A549 (cell line): ENCODE results near the gene PITPNB. TPM values are rescaled to one million over a fixed set of nuclear protein-coding genes. Genes with fewer than 3 reads are reported as not detected.

Experiments
- ATAC-seq, 2 experiments: fragments of 200-7000 bp in 1 of 2; fragments of >200 bp in 1 of 2; cut with Nextera tagmentation in 1 of 2; cut with Tn5 transposase in 1 of 2; 3 replicates each; pipeline versions ENCODE4 v1.8.0 to v1.9.1; 2018 to 2020; ENCODE audit warnings: mild to moderate bottlenecking in 1 of 2, moderate library complexity in 1 of 2
- CTCF ChIA-PET: fragments of 300-600 bp; sonication (Branson Sonifier 250); formaldehyde crosslinking; extraction: SDS; loops from one replicate; lab custom pipeline; 2021; ENCODE audit warnings: antibody characterized with exemption, inconsistent platforms; lab: Yijun Ruan, JAX
- POLR2A ChIA-PET: fragments of 350-600 bp; formaldehyde crosslinking; extraction: SDS; loops from one replicate; lab custom pipeline; 2021; ENCODE audit warnings: antibody characterized with exemption, inconsistent platforms; lab: Yijun Ruan, JAX
- DNase-seq, 2 experiments: peaks; one replicate each; pipeline versions ENCODE4 v3.0.0 to v3.0.0-alpha.2; 2011 to 2016; ENCODE audit warnings: low read depth in 1 of 2, low spot score in 1 of 2
- FAIRE-seq: peaks from 2 replicates; lab custom pipeline; 2011; peaks lifted over from hg19 to GRCh38; lab: Jason Lieb, UNC
- H3K27ac ChIP-seq, 2 experiments: fragments of >200 bp; sonication (Bioruptor Twin); formaldehyde crosslinking; 3 replicates each; pipeline ENCODE4 v1.5.1; 2016 to 2017
- H3K4me1 ChIP-seq: fragments of >200 bp; sonication (Bioruptor Twin); formaldehyde crosslinking; 3 replicates; pipeline ENCODE4 v1.6.1; 2016
- H3K4me2 ChIP-seq: fragments of >200 bp; sonication (Bioruptor Twin); formaldehyde crosslinking; 3 replicates; pipeline ENCODE4 v1.6.1; 2016
- H3K4me3 ChIP-seq: fragments of >200 bp; sonication (Bioruptor Twin); formaldehyde crosslinking; 3 replicates; pipeline ENCODE4 v1.5.1; 2016
- H3K9me3 ChIP-seq: fragments of >200 bp; sonication (Bioruptor Twin); formaldehyde crosslinking; 3 replicates; pipeline ENCODE4 v1.6.1; 2016
- ATOH8 ChIP-seq: fragments of 250-450 bp; sonication (Bioruptor Pico); IDR thresholded peaks from 2 replicates; pipeline ENCODE4 v1.5.0; 2020; ENCODE audit warnings: low read depth, mild to moderate bottlenecking, moderate library complexity
- BHLHE40 ChIP-seq: IDR thresholded peaks from 2 replicates; pipeline ENCODE4 v1.6.1; 2012; ENCODE audit warnings: low read depth, low read length, inconsistent platforms
- CBX8 ChIP-seq: fragments of 200-600 bp; sonication (generic); IDR thresholded peaks from 2 replicates; pipeline ENCODE4 v1.6.1; 2016
- CEBPB ChIP-seq, 2 experiments: fragments of >200 bp in 1 of 2; sonication (Bioruptor Twin) in 1 of 2; formaldehyde crosslinking in 1 of 2; IDR thresholded peaks; 2 replicates each; pipeline ENCODE4 v1.6.1; 2012 to 2016
- CHD2 ChIP-seq: fragments of 150-350 bp; IDR thresholded peaks from 2 replicates; pipeline ENCODE4 v1.6.1; 2014; ENCODE audit warnings: low read length; ENCODE audit not compliant: partially characterized antibody
- CTCF ChIP-seq: fragments of >200 bp; sonication (Bioruptor Twin); formaldehyde crosslinking; IDR thresholded peaks from 3 replicates; pipeline ENCODE4 v1.5.1; 2016
- E2F6 ChIP-seq: IDR thresholded peaks from 2 replicates; pipeline ENCODE4 v1.6.1; 2012; ENCODE audit warnings: low read depth, borderline replicate concordance
- EP300 ChIP-seq, 2 experiments: fragments of >200 bp; sonication (Bioruptor Twin); formaldehyde crosslinking; IDR thresholded peaks; 2 replicates in 1 of 2; 3 replicates in 1 of 2; pipeline ENCODE4 v1.6.1; 2016 to 2017
- FOSB ChIP-seq: fragments of 250-450 bp; sonication (Bioruptor Pico); IDR thresholded peaks from 2 replicates; pipeline ENCODE4 v1.5.0; 2020; ENCODE audit warnings: mild to moderate bottlenecking, moderate library complexity
- GATA3 ChIP-seq: IDR thresholded peaks from 2 replicates; pipeline ENCODE4 v1.6.1; 2012; ENCODE audit warnings: borderline replicate concordance
- HEYL ChIP-seq: fragments of 250-450 bp; sonication (Bioruptor Pico); IDR thresholded peaks from 2 replicates; pipeline ENCODE4 v1.8.0; 2021; ENCODE audit warnings: mild to moderate bottlenecking, moderate library complexity
- HOXA7 ChIP-seq: fragments of 250-450 bp; sonication (Bioruptor Pico); IDR thresholded peaks from 2 replicates; pipeline ENCODE4 v1.5.0; 2020; ENCODE audit warnings: mild to moderate bottlenecking, moderate library complexity
- HOXB13 ChIP-seq: fragments of 250-450 bp; sonication (Bioruptor Pico); IDR thresholded peaks from 2 replicates; pipeline ENCODE4 v1.5.0; 2020; ENCODE audit warnings: low read depth, mild to moderate bottlenecking, moderate library complexity
- HOXB5 ChIP-seq: fragments of 250-450 bp; sonication (Bioruptor Pico); IDR thresholded peaks from 2 replicates; pipeline ENCODE4 v1.5.0; 2020; ENCODE audit warnings: mild to moderate bottlenecking, moderate library complexity
- JUN ChIP-seq, 2 experiments: fragments of >200 bp; sonication (Bioruptor Twin); formaldehyde crosslinking; IDR thresholded peaks; 2 replicates in 1 of 2; 3 replicates in 1 of 2; pipeline ENCODE4 v1.6.1; 2016 to 2017
- KDM1A ChIP-seq: fragments of 200-600 bp; sonication (generic); IDR thresholded peaks from 2 replicates; pipeline ENCODE4 v1.6.1; 2016; ENCODE audit warnings: low read depth, mild to moderate bottlenecking
- KDM5A ChIP-seq: fragments of 200-600 bp; sonication (generic); IDR thresholded peaks from 2 replicates; pipeline ENCODE4 v1.6.1; 2016; ENCODE audit warnings: antibody characterized with exemption, mild to moderate bottlenecking
- MAZ ChIP-seq: fragments of 150-350 bp; IDR thresholded peaks from 2 replicates; pipeline ENCODE4 v1.6.1; 2014; ENCODE audit warnings: antibody characterized with exemption, low read depth, low read length, borderline replicate concordance
- NFE2L2 ChIP-seq: fragments of 150-350 bp; conservative IDR thresholded peaks from 2 replicates; pipeline ENCODE4 v1.6.1; 2014; ENCODE audit warnings: low read length
- NPAS2 ChIP-seq: fragments of 250-450 bp; sonication (Bioruptor Pico); IDR thresholded peaks from 2 replicates; pipeline ENCODE4 v1.8.0; 2022; ENCODE audit warnings: mild to moderate bottlenecking, moderate library complexity, borderline replicate concordance
- PBX3 ChIP-seq: IDR thresholded peaks from 2 replicates; pipeline ENCODE4 v1.6.1; 2012
- PHF8 ChIP-seq: fragments of 200-600 bp; sonication (generic); IDR thresholded peaks from 2 replicates; pipeline ENCODE4 v1.6.1; 2016; ENCODE audit warnings: low read depth, mild to moderate bottlenecking, antibody characterized with exemption, moderate library complexity, borderline replicate concordance
- POLR2A ChIP-seq: IDR thresholded peaks from 2 replicates; pipeline ENCODE4 v1.6.1; 2012; ENCODE audit warnings: mild to moderate bottlenecking, low read length
- POLR2AphosphoS2 ChIP-seq: conservative IDR thresholded peaks from 2 replicates; pipeline ENCODE4 v1.6.1; 2012; ENCODE audit warnings: low read length, improper control_type of control experiment, inconsistent platforms
- RARB ChIP-seq: fragments of 250-450 bp; sonication (Bioruptor Pico); IDR thresholded peaks from 2 replicates; pipeline ENCODE4 v1.8.0; 2021; ENCODE audit warnings: mild to moderate bottlenecking, moderate library complexity
- RNF2 ChIP-seq: fragments of 200-600 bp; sonication (generic); IDR thresholded peaks from 2 replicates; pipeline ENCODE4 v1.6.1; 2016; ENCODE audit warnings: low read depth, mild to moderate bottlenecking, antibody characterized with exemption, moderate library complexity, borderline replicate concordance
- SMC3 ChIP-seq: fragments of >200 bp; sonication (Bioruptor Twin); formaldehyde crosslinking; IDR thresholded peaks from 3 replicates; pipeline ENCODE4 v1.6.1; 2018; ENCODE audit warnings: inconsistent platforms
- SREBF2 ChIP-seq: fragments of 450-650 bp; IDR thresholded peaks from 2 replicates; pipeline ENCODE4 v1.6.1; 2014; ENCODE audit warnings: mild to moderate bottlenecking, moderate library complexity
- WGBS: methylation state at CpG from one replicate; pipeline ENCODE4 v1.1.6; 2017; ENCODE audit errors: missing lambda C conversion rate; 5-methylcytosine and 5-hydroxymethylcytosine counted together
- polyA plus RNA-seq, 4 experiments: library from polyadenylated mRNA; depleted of rRNA in 3 of 4; stranded (reverse); fragments of >200 nt; fragmentation: RNase III in 1 of 4; extraction: RNeasy Plus Mini Kit Qiagen cat#74134 plus additional on column Dnase treatment in 1 of 4; gene quantifications; 2 replicates in 3 of 4; 3 replicates in 1 of 4; pipeline ENCODE4 v1.2.3, GENCODE V29; 2011 to 2017

PITPNB gene
- polyA plus RNA-seq, 2 of the 4 experiments (the other 2 are of a cell fraction), result 45.8 to 52.1 TPM

GRCh38 chr22:27835446-27835845 lies 83.6 kb downstream of the PITPNB start:
- ATAC-seq (no peak), DNase-seq (no peak), FAIRE-seq (no peak)
- Histone ChIP-seq H3K4me1 (no peaks in the 10 kb centered on the region), H3K9me3 (no peaks in the 10 kb centered on the region), H3K4me3 (no peak overlapping the region), H3K27ac (no peak overlapping the region), H3K4me2 (no peak overlapping the region)
- POLR2A ChIA-PET, result no interaction called here
- WGBS, result 83% methylated on average over 5 of the region's 6 CpGs
- CTCF ChIA-PET, result no interaction called here
- TF ChIP-seq EP300 (IDR thresholded peaks at IDR 0.05) (no peak), MAZ (no peak), CTCF (no peak), HOXB5 (CRISPR knock-in tag) (no peak), E2F6 (no peak), CEBPB (IDR thresholded peaks at IDR 0.05) (no peak)
- TF ChIP-seq, all 56 proteins: peak for 0

GRCh38 chr22:27834364-27835185 lies 84.5 kb downstream of the PITPNB start:
- ATAC-seq (no peak), FAIRE-seq (no peak), DNase-seq (no peak)
- POLR2A ChIA-PET, result no interaction called here
- no peak overlapping the region for H3K4me3 ChIP-seq
- no peaks in the 10 kb centered on the region for H3K9me3 ChIP-seq
- no peak overlapping the region for H3K27ac ChIP-seq
- TF ChIP-seq CHD2, result no peak
- no peak for TF ChIP-seq BHLHE40
- TF ChIP-seq POLR2A, result no peak
- no peak for TF ChIP-seq FOSB (CRISPR knock-in tag)
- no peak for TF ChIP-seq NPAS2 (CRISPR knock-in tag)
- no peak for TF ChIP-seq RARB
- no peak for TF ChIP-seq SREBF2
- TF ChIP-seq MAZ, result no peak
- TF ChIP-seq KDM1A, result no peak
- TF ChIP-seq PBX3, result no peak
- TF ChIP-seq NFE2L2, result no peak
- TF ChIP-seq HEYL (CRISPR knock-in tag), result no peak
- TF ChIP-seq RNF2, result no peak
- TF ChIP-seq GATA3, result no peak
- no peak for TF ChIP-seq POLR2AphosphoS2
- TF ChIP-seq CBX8, result no peak
- no peak for TF ChIP-seq JUN (IDR thresholded peaks at IDR 0.05)
- CTCF ChIA-PET, result no interaction called here
- 71% methylated on average over 15 of the region's 20 CpGs for WGBS
- H3K4me2 ChIP-seq, result no peak overlapping the region
- no peaks in the 10 kb centered on the region for H3K4me1 ChIP-seq

GRCh38 chr22:27833803-27834202 lies 85.3 kb downstream of the PITPNB start:
- 60% methylated on average over 2 of the region's 2 CpGs for WGBS
- no peaks in the 10 kb centered on the region for H3K9me3 ChIP-seq
- no peak for DNase-seq
- H3K4me3 ChIP-seq, result no peak overlapping the region
- no peak for FAIRE-seq
- CTCF ChIA-PET, result no interaction called here
- POLR2A ChIA-PET, result no interaction called here
- H3K27ac ChIP-seq, result no peak overlapping the region
- no peaks in the 10 kb centered on the region for H3K4me1 ChIP-seq
- H3K4me2 ChIP-seq, result no peak overlapping the region
- ATAC-seq, result no peak
- TF ChIP-seq KDM5A (no peak), SMC3 (no peak), CTCF (no peak), ATOH8 (CRISPR knock-in tag) (no peak), EP300 (IDR thresholded peaks at IDR 0.05) (no peak), CBX8 (no peak), HOXB5 (CRISPR knock-in tag) (no peak), HOXB13 (CRISPR knock-in tag) (no peak), HOXA7 (CRISPR knock-in tag) (no peak), PHF8 (no peak), E2F6 (no peak), POLR2AphosphoS2 (no peak)
